Stomach smooth muscle (tissue), 2 donors: ENCODE measurements around the gene R3HCC1L.

Source experiments
- H3K27ac ChIP-seq: one replicate; pipeline ENCODE4 v1.7.0; 2013; ENCODE audit warnings: mild to moderate bottlenecking, low read length, inconsistent platforms
- H3K27me3 ChIP-seq, 2 donors: one replicate each; pipeline ENCODE4 v1.7.0; 2013; ENCODE audit warnings: low read length in 2 of 2; ENCODE audit not compliant: insufficient read depth in 2 of 2, control insufficient read depth in 1 of 2
- H3K36me3 ChIP-seq, 2 donors: one replicate each; pipeline ENCODE4 v1.7.0; 2013; ENCODE audit warnings: low read length in 2 of 2; ENCODE audit not compliant: control insufficient read depth in 2 of 2, insufficient read depth in 2 of 2
- H3K4me1 ChIP-seq: one replicate; pipeline ENCODE4 v1.7.0; 2013; ENCODE audit warnings: low read length; ENCODE audit not compliant: control insufficient read depth, insufficient read depth
- H3K4me3 ChIP-seq, 2 donors: one replicate each; pipeline ENCODE4 v1.7.0; 2013; ENCODE audit warnings: low read length in 2 of 2
- H3K9ac ChIP-seq, 2 donors: one replicate each; pipeline ENCODE4 v1.7.0; 2013; ENCODE audit warnings: low read length in 2 of 2, mild to moderate bottlenecking in 1 of 2
- H3K9me3 ChIP-seq, 2 donors: one replicate each; pipeline ENCODE4 v1.7.0; 2013; ENCODE audit warnings: low read length in 2 of 2; ENCODE audit not compliant: control insufficient read depth in 2 of 2
- donor health status: healthy.
- donor health status: Pancreatic carcinoma.

The R3HCC1L gene

DNA sequence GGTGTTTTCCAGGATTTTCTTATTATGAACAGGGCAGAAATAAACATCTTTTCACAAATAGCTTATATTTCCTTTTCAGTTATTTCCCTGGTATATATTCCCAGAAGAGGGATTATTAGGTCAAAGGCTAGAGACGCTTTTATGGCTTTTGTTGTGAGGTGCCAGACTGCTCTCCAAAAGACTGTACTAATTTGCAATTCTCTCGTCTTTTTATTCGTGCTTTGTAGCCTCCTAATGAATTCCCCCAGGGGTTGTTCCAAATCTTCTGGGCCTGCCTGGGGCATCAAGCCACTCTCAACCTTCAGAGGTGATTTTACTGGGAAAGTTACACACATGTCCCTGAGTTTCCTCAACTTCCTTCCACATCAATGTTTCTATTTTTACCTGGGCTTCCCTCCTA is 34.0 kb upstream of the R3HCC1L start:
- Histone ChIP-seq H3K36me3 (no peaks in the 10 kb centered on the region), H3K9me3 (no peaks in the 10 kb centered on the region), H3K27ac (no peak overlapping the region)

DNA sequence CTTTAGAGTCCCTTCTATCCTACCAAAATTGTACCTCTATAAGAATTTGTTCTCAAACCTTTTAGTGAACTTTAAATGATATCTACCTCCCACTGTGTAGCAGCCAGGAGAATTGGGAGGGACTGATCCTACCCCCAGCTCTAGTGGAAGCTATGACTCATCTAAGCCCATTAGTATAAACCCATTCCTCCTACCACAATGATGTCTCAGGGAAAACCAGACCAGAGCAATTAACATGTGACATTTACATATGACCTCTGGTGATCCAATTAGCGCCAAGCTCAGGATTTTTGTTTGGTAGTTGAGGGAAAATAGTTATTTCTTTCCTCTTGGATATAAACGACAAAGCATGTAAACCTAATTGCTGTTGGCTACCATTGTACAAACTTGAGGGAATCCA is 33.1 kb upstream of the R3HCC1L start:
- no peaks in the 10 kb centered on the region for H3K9me3 ChIP-seq

More for the DNA sequence above, 34.0 kb upstream of the R3HCC1L start:
- H3K27me3 ChIP-seq: peaks cover 3 to 7% of the 10 kb centered on the region in 2 donors
- H3K4me3 ChIP-seq: no peak overlapping the region
- no peaks in the 10 kb centered on the region for H3K4me1 ChIP-seq
- no peak overlapping the region for H3K9ac ChIP-seq

DNA sequence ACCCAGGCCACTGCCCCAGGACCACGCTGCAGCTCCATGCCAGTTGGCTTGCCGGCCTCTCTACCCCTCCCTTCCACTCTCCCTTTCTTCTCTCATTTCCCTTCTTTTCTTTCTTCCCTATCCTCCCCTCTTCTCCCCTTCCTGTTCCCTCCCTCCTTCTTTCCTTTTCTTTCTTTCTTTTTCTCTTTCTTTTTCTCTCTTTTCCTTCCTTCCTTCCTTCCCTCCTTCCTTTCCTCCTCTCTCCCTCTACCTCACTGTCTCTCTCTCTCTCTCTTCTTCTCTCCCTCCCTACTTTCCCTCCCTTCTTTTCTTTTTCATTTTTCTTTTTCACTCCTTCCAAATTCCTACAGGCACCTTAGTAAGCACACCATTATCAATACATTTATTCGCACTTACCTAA is 30.3 kb upstream of the R3HCC1L start:
- H3K4me1 ChIP-seq: no peaks in the 10 kb centered on the region
- H3K36me3 ChIP-seq: no peaks in the 10 kb centered on the region
- H3K9me3 ChIP-seq: peaks cover 0 to 2% of the 10 kb centered on the region in 2 donors
- H3K4me3 ChIP-seq: no peak overlapping the region
- H3K27ac ChIP-seq: no peak overlapping the region
- no peak overlapping the region for H3K9ac ChIP-seq
- peaks cover 0 to 3% of the 10 kb centered on the region in 2 donors for H3K27me3 ChIP-seq

More for the DNA sequence above, 33.1 kb upstream of the R3HCC1L start:
- H3K9ac ChIP-seq: no peak overlapping the region
- peaks cover 0 to 4% of the 10 kb centered on the region in 2 donors for H3K27me3 ChIP-seq
- no peak overlapping the region for H3K27ac ChIP-seq
- H3K4me3 ChIP-seq: no peak overlapping the region
- no peaks in the 10 kb centered on the region for H3K36me3 ChIP-seq
- H3K4me1 ChIP-seq: no peaks in the 10 kb centered on the region

DNA sequence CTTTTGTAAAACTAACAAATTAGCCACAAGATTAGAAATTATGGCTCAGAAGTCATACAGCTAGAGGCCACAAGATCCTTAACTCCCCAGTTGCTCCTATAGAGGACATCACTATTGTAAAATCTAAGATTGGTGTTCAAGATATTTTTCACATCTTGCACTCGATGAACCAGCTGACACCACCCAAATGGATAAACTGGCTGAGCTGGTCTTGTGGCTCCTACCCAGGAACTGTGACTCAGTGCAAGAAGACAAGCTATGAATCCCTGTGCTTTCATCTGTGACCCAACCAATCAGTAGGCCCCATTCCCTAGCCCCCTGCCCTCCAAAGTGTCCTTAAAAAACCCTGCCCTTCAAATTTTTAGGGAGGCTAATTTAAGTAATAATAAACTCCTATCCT is 27.9 kb upstream of the R3HCC1L start:
- Histone ChIP-seq H3K4me3 (no peak overlapping the region), H3K27me3 (peaks cover 7 to 8% of the 10 kb centered on the region in 2 donors), H3K4me1 (no peaks in the 10 kb centered on the region), H3K9ac (no peak overlapping the region), H3K9me3 (peaks cover 0 to 2% of the 10 kb centered on the region in 2 donors), H3K36me3 (no peaks in the 10 kb centered on the region), H3K27ac (no peak overlapping the region)

DNA sequence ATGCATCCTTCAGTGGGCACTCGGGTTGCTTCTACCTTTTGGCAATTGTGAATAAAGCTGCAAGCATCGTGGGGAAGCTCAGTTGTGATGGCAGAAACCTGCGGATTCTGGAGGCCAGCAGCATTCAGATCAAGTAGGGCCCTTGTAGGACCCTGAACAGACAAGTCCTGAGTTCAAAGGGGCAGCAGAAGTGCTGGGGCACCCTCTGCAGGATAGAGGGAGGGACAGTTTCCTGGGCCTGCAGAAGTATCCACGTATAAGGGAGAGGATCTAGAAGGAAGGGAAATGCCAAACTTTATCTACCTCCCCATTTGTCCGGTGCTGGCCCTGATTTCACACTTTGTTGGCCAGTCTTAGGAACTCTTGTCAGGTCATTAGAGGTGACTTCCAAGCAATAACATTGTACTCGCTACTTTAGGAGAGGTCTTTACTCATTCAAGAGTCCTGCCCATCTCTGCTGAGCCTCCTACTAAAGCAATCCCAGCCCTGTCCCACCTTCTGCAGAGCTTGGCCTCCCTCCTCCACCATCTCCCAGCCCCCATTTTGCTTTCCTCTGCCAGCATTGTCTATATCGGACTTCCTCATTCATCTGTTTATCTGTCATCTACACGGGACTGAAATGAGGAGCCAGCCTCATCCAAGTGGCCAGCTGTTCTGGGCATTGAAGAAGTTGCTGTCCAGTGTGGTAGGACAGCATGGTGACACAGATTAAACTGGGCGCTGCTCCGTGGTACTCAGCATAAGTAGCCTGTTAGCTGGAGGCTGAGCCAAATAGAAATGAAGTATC is 26.6 kb upstream of the R3HCC1L start:
- Histone ChIP-seq H3K4me1 (no peaks in the 10 kb centered on the region), H3K9ac (no peak overlapping the region), H3K27ac (no peak overlapping the region), H3K9me3 (peaks cover 0 to 2% of the 10 kb centered on the region in 2 donors), H3K27me3 (peaks cover 7 to 8% of the 10 kb centered on the region in 2 donors), H3K4me3 (no peak overlapping the region), H3K36me3 (no peaks in the 10 kb centered on the region)

DNA sequence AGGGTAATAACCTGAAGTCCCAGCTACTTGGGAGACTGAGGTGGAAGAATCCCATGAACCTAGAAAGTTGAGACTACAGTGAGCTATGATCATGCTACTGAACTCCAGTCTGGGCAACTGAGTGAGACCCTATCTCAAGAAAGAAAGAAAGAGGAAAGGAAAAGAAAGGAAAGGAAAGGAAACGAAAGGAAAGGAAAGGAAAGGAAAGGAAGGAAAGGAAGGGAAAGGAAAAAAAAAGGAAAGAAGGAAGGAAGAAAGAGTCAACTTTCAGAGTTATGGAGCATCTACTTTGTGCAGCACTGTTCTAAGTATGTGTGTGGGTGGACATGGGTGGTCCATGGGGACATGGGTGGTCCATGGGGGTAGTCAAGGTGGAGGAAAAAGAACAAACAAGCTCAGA is 24.1 kb upstream of the R3HCC1L start:
- no peak overlapping the region for H3K9ac ChIP-seq
- no peaks in the 10 kb centered on the region for H3K4me1 ChIP-seq
- peaks cover 0 to 2% of the 10 kb centered on the region in 2 donors for H3K9me3 ChIP-seq
- H3K27ac ChIP-seq: no peak overlapping the region
- H3K4me3 ChIP-seq: no peak overlapping the region
- H3K27me3 ChIP-seq: peaks cover 7 to 13% of the 10 kb centered on the region in 2 donors
- H3K36me3 ChIP-seq: no peaks in the 10 kb centered on the region

DNA sequence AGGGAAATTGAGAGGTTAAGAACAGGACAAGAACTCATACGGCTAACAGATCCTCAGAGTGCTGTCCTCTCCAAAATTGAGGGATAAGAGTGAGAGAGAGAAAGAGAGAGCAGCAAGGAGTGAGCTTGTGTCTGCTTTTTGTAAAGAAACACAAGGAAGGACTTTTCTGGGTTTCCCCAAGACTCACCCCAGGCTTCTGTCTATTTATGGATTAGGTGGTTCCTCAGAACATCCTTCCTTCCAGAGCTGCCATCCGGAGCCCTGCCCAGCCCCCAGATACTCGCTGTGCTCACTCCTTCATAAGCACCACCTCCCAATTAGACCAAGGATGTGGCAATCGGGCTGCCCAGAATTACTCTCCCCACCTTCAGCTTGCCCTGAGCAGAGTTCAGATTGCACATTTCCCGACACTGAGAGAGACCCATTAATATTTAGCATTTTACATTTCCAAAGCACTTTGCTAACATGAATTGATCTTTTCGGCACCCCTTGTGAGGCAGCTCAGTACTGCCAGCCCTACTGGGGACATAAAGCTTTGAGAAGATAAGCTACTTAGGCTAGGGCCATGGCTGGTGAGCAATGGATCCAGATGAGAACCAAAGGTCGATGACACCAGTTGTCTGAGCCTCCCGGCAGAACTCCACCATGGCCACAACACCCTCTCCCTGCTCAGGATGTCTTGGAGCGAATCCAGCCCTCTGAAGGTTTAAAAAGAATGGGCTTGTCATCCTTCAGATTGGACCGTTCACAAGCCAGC is 19.2 kb upstream of the R3HCC1L start:
- H3K27ac ChIP-seq: no peak overlapping the region
- H3K4me1 ChIP-seq: no peaks in the 10 kb centered on the region
- no peaks in the 10 kb centered on the region for H3K36me3 ChIP-seq
- no peak overlapping the region for H3K4me3 ChIP-seq
- H3K9ac ChIP-seq: no peak overlapping the region
- no peaks in the 10 kb centered on the region for H3K9me3 ChIP-seq
- peaks cover 4 to 7% of the 10 kb centered on the region in 2 donors for H3K27me3 ChIP-seq

DNA sequence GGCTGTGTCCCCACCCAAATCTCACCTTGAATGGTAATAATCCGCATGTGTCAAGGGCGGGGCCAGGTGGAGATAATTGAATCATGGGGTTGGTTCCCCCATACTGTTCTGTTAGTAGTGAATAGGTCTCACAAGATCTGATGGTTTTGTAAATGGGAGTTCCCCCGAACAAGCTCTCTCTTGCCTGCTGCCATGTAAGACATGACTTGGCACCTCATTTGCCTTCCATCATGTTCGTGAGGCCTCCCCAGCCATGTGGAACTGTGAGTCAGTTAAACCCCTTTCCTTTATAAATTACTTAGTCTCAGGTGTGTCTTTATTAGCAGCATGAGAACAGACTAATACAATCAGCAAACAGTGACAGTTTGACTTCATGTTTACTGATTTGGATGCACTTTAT is 14.6 kb upstream of the R3HCC1L start:
- no peak overlapping the region for H3K4me3 ChIP-seq
- no peaks in the 10 kb centered on the region for H3K36me3 ChIP-seq
- H3K9ac ChIP-seq: no peak overlapping the region
- H3K4me1 ChIP-seq: no peaks in the 10 kb centered on the region
- H3K27ac ChIP-seq: no peak overlapping the region
- H3K27me3 ChIP-seq: peaks cover 0 to 3% of the 10 kb centered on the region in 2 donors
- peaks cover 0 to 4% of the 10 kb centered on the region in 2 donors for H3K9me3 ChIP-seq

DNA sequence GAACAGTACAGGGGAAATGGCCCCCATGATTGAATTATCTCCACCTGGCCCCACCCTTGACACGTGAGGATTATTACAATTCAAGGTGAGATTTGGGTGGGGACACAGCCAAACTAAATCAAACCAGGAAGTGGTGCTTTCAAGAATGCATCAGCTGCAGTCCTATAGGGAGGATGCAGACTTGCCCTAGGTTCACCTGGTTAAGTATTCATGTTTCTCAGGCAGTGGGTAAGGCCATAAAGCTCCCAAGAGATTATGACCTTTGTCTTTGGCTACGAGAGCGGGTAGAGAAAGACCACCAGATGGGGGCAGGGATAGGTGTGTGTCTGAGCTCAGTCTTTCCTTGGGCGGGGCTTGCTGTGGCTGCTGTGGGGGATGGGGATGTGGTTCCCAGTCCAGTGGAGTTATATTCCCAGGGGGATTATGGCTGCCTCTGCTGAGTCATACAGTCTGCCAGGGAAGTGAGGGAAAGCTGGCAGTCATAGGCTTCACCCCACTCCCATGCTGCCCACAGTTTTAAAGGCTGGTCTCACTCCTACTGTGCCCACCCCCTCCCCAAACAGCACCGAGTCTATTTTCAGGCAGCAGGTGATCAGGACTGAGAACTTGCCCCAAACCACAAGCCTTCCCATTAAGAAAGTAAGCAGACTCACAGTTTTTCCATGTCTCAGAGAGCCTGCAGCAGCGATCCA is 8.4 kb upstream of the R3HCC1L start:
- Histone ChIP-seq H3K27me3 (peaks cover 3 to 8% of the 10 kb centered on the region in 2 donors), H3K4me3 (no peak overlapping the region), H3K9ac (no peak overlapping the region), H3K4me1 (no peaks in the 10 kb centered on the region), H3K9me3 (peaks cover 0 to 4% of the 10 kb centered on the region in 2 donors), H3K27ac (no peak overlapping the region), H3K36me3 (no peaks in the 10 kb centered on the region)

DNA sequence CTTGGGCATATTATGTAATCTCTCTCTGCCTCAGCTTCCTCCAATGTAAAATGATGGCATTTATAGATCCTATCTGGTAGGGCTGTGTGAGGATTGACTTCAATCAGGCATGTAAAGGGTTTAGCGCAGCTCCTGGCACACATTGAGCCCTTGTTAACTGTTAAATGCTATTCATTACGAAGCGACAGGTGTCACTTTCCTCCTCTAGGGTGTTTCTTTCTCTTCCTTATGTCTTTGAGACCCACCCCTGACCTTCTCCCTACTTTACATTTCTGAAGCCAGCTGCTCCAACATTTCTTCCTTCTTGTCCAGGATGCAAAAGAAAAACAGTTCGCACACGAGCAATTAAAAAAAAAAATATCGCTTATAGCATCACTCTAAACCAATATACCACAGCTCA is 5.7 kb upstream of the R3HCC1L start:
- H3K4me3 ChIP-seq: no peak overlapping the region
- peaks cover 3 to 8% of the 10 kb centered on the region in 2 donors for H3K27me3 ChIP-seq
- H3K36me3 ChIP-seq: no peaks in the 10 kb centered on the region
- no peaks in the 10 kb centered on the region for H3K4me1 ChIP-seq
- H3K9ac ChIP-seq: no peak overlapping the region
- no peak overlapping the region for H3K27ac ChIP-seq
- no peaks in the 10 kb centered on the region for H3K9me3 ChIP-seq
